ENCODE measurements around the gene ATP6V0C. TPM values are rescaled to one million over a fixed set of nuclear protein-coding genes. Genes with fewer than 3 reads are reported as not detected.
"Not testable (repeated sequence)": the region's sequence is repeated elsewhere in the genome, so short reads cannot be mapped to it uniquely, and the experiment has no call there.

ATP6V0C gene
- total and polyA plus RNA-seq, 3 donors from 2014 or later = 180 to 190 (median 182) TPM

- Histone ChIP-seq H3K27me3 (no peaks in the 10 kb centered on the region), H3K4me1 (peaks cover 9% of the 10 kb centered on the region), H3K9me3 (no peaks in the 10 kb centered on the region), H3K27ac (peak overlapping the region in 1 of 2 donors; percentile 81), H3K4me3 (no peak overlapping the region), H3K36me3 (ENCODE audit: low read depth, missing control alignments) (no peaks in the 10 kb centered on the region)
- peak; percentile 47 for DNase-seq
- TF ChIP-seq POLR2A (IDR thresholded peaks at IDR 0.05) (no peak), CTCF (IDR thresholded peaks at IDR 0.05) (no peak)
- intact Hi-C loops (cut with DNase I; ENCODE audit: low total_unique reads) = no loop called here
- 56 to 77% methylated on average over 9 of the region's 9 CpGs for WGBS, 2 donors
Measured at GRCh38 chr16:2535625-2536013, 21.9 kb downstream of the ATP6V0C start.

- Histone ChIP-seq H3K4me3 (peak within 1 kb of the TSS; percentile 67 to 85), H3K27me3 (no peaks in the 10 kb centered on the region), H3K4me1 (peaks cover 12% of the 10 kb centered on the region), H3K27ac (peak within 1 kb of the TSS; percentile 55 to 82), H3K36me3 (ENCODE audit: low read depth, missing control alignments) (no peaks in the 10 kb centered on the region), H3K9me3 (no peaks in the 10 kb centered on the region)
- TF ChIP-seq POLR2A (IDR thresholded peaks at IDR 0.05) (no peak), CTCF (IDR thresholded peaks at IDR 0.05) (no peak)
- 1 to 2% methylated on average over 9 to 79 of the region's 126 CpGs for WGBS, 2 donors
- peak; percentile 96 for DNase-seq
- intact Hi-C loops (cut with DNase I; ENCODE audit: low total_unique reads) = no loop called here
Measured at GRCh38 chr16:2537451-2538379, 24.0 kb downstream of the ATP6V0C start, which contains the start of gene PDPK1. PDPK1 (plus strand) TSS chr16:2538021; CDS start chr16:2538113, 92 bp downstream.

GRCh38 chr16:2539192-2539844, 25.6 kb downstream of the ATP6V0C start:
- H3K9me3 ChIP-seq; H3K36me3 ChIP-seq (ENCODE audit: low read depth, missing control alignments); H3K4me3 ChIP-seq; H3K27ac ChIP-seq; DNase-seq; H3K27me3 ChIP-seq; intact Hi-C loops (cut with DNase I; ENCODE audit: low total_unique reads): not testable (repeated sequence)
- peaks cover 12% of the 10 kb centered on the region for H3K4me1 ChIP-seq
- WGBS, 2 donors = 59 to 68% methylated on average over 24 of the region's 24 CpGs

GRCh38 chr16:2539845-2540458, 26.2 kb downstream of the ATP6V0C start:
- peaks cover 12% of the 10 kb centered on the region for H3K4me1 ChIP-seq
- H3K36me3 ChIP-seq (ENCODE audit: low read depth, missing control alignments); H3K27ac ChIP-seq; H3K27me3 ChIP-seq; H3K9me3 ChIP-seq; intact Hi-C loops (cut with DNase I; ENCODE audit: low total_unique reads); H3K4me3 ChIP-seq: not testable (repeated sequence)
- DNase-seq = peak; percentile 75
- peak; percentile 16 to 34 (median 24) for TF ChIP-seq CTCF (IDR thresholded peaks at IDR 0.05)
- 32 to 37% methylated on average over 12 to 14 of the region's 14 CpGs for WGBS, 2 donors

- peaks cover 12% of the 10 kb centered on the region for H3K4me1 ChIP-seq
- H3K9me3 ChIP-seq; H3K27me3 ChIP-seq; H3K27ac ChIP-seq; H3K4me3 ChIP-seq; DNase-seq; intact Hi-C loops (cut with DNase I; ENCODE audit: low total_unique reads); H3K36me3 ChIP-seq (ENCODE audit: low read depth, missing control alignments): not testable (repeated sequence)
- 60 to 74% methylated on average over 4 of the region's 4 CpGs for WGBS, 2 donors
Measured at GRCh38 chr16:2540912-2541311, 27.2 kb downstream of the ATP6V0C start.

- H3K4me3 ChIP-seq; intact Hi-C loops (cut with DNase I; ENCODE audit: low total_unique reads); H3K36me3 ChIP-seq (ENCODE audit: low read depth, missing control alignments); DNase-seq; H3K27me3 ChIP-seq; H3K27ac ChIP-seq; H3K9me3 ChIP-seq: not testable (repeated sequence)
- peaks cover 12% of the 10 kb centered on the region for H3K4me1 ChIP-seq
- 44 to 56% methylated on average over 1 to 6 of the region's 6 CpGs for WGBS, 2 donors
Measured at GRCh38 chr16:2541409-2541808, 27.7 kb downstream of the ATP6V0C start.

- intact Hi-C loops (cut with DNase I; ENCODE audit: low total_unique reads); H3K36me3 ChIP-seq (ENCODE audit: low read depth, missing control alignments); H3K27me3 ChIP-seq; H3K27ac ChIP-seq; H3K9me3 ChIP-seq; DNase-seq; H3K4me3 ChIP-seq: not testable (repeated sequence)
- H3K4me1 ChIP-seq = peaks cover 12% of the 10 kb centered on the region
- 76 to 77% methylated on average over 14 of the region's 14 CpGs for WGBS, 2 donors
Measured at GRCh38 chr16:2543771-2544170, 30.0 kb downstream of the ATP6V0C start.

GRCh38 chr16:2550283-2550878, 36.6 kb downstream of the ATP6V0C start:
- WGBS, 2 donors = no CpG with 5 or more reads among the region's 14 CpGs
- H3K27me3 ChIP-seq; intact Hi-C loops (cut with DNase I; ENCODE audit: low total_unique reads); H3K4me1 ChIP-seq; H3K4me3 ChIP-seq; H3K36me3 ChIP-seq (ENCODE audit: low read depth, missing control alignments); H3K9me3 ChIP-seq; DNase-seq; H3K27ac ChIP-seq: not testable (repeated sequence)

Measured in testis (tissue), 3 donors.